Peyer's patch (tissue), 4 donors: ENCODE measurements around the gene FANCM.

Experiments
- POLR2A ChIP-seq, 2 donors: fragments of 450-650 bp; IDR thresholded peaks; one replicate each; pipeline ENCODE4 v1.5.1; 2017; ENCODE audit warnings: antibody characterized with exemption in 2 of 2, mild to moderate bottlenecking in 2 of 2, moderate library complexity in 2 of 2
- TF ChIP-seq, protein P1 (sequence below), 6 experiments: fragments of 450-650 bp in 4 of 6; fragments of 200-600 bp in 2 of 6; sonication (generic) in 1 of 6; IDR thresholded peaks; one replicate each; pipeline ENCODE4 v1.5.1; 2017 to 2019; ENCODE audit warnings: antibody characterized with exemption in 6 of 6, mild to moderate bottlenecking in 3 of 6, moderate library complexity in 1 of 6

DNA sequence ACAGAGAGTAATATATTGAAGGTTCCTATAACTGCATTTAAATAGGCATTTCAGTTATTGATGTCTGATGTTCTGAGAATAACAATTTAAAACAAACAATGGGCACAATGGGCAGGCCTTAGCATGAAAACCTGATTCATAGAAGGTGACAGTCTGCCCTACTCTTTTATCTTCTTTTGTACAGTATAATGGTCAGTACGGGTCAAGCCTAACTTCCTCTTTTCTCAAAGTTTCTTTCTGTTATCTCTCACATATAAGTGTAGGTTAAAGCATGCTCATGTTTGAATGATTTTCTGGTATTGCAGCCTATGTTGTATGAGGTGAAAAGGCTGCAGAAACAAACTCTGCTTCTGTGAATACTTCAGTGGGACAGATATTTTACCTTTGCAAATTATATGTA, 15.6 kb upstream of the FANCM start:
- TF ChIP-seq POLR2A (IDR thresholded peaks at IDR 0.05): no peak
- TF ChIP-seq, protein P1, sequence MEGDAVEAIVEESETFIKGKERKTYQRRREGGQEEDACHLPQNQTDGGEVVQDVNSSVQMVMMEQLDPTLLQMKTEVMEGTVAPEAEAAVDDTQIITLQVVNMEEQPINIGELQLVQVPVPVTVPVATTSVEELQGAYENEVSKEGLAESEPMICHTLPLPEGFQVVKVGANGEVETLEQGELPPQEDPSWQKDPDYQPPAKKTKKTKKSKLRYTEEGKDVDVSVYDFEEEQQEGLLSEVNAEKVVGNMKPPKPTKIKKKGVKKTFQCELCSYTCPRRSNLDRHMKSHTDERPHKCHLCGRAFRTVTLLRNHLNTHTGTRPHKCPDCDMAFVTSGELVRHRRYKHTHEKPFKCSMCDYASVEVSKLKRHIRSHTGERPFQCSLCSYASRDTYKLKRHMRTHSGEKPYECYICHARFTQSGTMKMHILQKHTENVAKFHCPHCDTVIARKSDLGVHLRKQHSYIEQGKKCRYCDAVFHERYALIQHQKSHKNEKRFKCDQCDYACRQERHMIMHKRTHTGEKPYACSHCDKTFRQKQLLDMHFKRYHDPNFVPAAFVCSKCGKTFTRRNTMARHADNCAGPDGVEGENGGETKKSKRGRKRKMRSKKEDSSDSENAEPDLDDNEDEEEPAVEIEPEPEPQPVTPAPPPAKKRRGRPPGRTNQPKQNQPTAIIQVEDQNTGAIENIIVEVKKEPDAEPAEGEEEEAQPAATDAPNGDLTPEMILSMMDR (IDR thresholded peaks at IDR 0.05): no peak
